Upper lobe of left lung (tissue), 6 donors: ENCODE measurements around the gene PGP. TPM values are rescaled to one million over a fixed set of nuclear protein-coding genes. Genes with fewer than 3 reads are reported as not detected.

Experiments used
- ATAC-seq, 2 donors: fragments of 200-7000 bp; cut with Tn5 transposase; one replicate each; pipeline ENCODE4 v1.9.1; 2022; ENCODE audit warnings: mild to moderate bottlenecking in 2 of 2, moderate library complexity in 2 of 2; ENCODE audit not compliant: low FRiP score in 2 of 2
- DNase-seq, 2 donors: peaks; one replicate each; pipeline ENCODE4 v3.0.0-alpha.2; 2019 to 2020
- H3K27ac ChIP-seq, 4 donors: fragments of 200-600 bp; sonication (generic); one replicate each; pipeline ENCODE4 v1.5.1; 2016 to 2019
- H3K27me3 ChIP-seq, 4 donors: fragments of 200-600 bp; sonication (generic); one replicate each; pipeline ENCODE4 v1.5.1; 2017 to 2019
- H3K36me3 ChIP-seq, 4 donors: fragments of 200-600 bp; sonication (generic); one replicate each; pipeline ENCODE4 v1.5.1; 2016 to 2019
- H3K4me1 ChIP-seq, 4 donors: fragments of 200-600 bp; sonication (generic); one replicate each; pipeline ENCODE4 v1.5.1; 2018 to 2019
- H3K4me3 ChIP-seq, 4 donors: fragments of 200-600 bp; sonication (generic); one replicate each; pipeline ENCODE4 v1.5.1; 2017 to 2019; ENCODE audit warnings: mild to moderate bottlenecking in 2 of 4, moderate library complexity in 1 of 4
- H3K9me3 ChIP-seq, 4 donors: fragments of 200-600 bp; sonication (generic); one replicate each; pipeline ENCODE4 v1.5.1; 2018 to 2019
- EP300 ChIP-seq, 4 donors: sonication (generic); formaldehyde crosslinking; IDR thresholded peaks; one replicate each; pipeline ENCODE4 v1.5.1; 2017; ENCODE audit warnings: antibody characterized with exemption in 4 of 4, control low read depth in 2 of 4
- POLR2A ChIP-seq, 4 donors: fragments of 450-650 bp; IDR thresholded peaks; one replicate each; pipeline ENCODE4 v1.5.1; 2016 to 2017; ENCODE audit warnings: antibody characterized with exemption in 4 of 4, mild to moderate bottlenecking in 2 of 4
- POLR2AphosphoS5 ChIP-seq, 2 donors: sonication (generic); formaldehyde crosslinking; IDR thresholded peaks; one replicate each; pipeline ENCODE4 v1.5.1; 2017; ENCODE audit warnings: antibody characterized with exemption in 2 of 2
- WGBS, 2 donors: methylation state at CpG; one replicate each; pipeline ENCODE4 v1.1.5; 2017 to 2018; 5-methylcytosine and 5-hydroxymethylcytosine counted together
- total RNA-seq, 6 donors: library from RNA; depleted of rRNA in 4 of 6; stranded (reverse); fragments of >200 nt in 4 of 6; gene quantifications; one replicate each; pipeline versions ENCODE4 v1.1.0 to v1.2.1, GENCODE V29; 2016 to 2021
- TF ChIP-seq, protein P1 (sequence below), 6 experiments: fragments of 450-650 bp in 4 of 6; fragments of 200-600 bp in 2 of 6; sonication (generic) in 2 of 6; IDR thresholded peaks; one replicate each; pipeline ENCODE4 v1.5.1; 2016 to 2019; ENCODE audit warnings: antibody characterized with exemption in 6 of 6
- donor health status: DM: no; HTN: no; CAD: no; lungs with moderate emphysema.
- donor health status: DM: no; HTN: yes; CAD: no; lungs with severe emphysema.

PGP gene
- total RNA-seq, 6 donors from 2014 or later: 18.6 to 32.5 (median 21.7) TPM

DNA sequence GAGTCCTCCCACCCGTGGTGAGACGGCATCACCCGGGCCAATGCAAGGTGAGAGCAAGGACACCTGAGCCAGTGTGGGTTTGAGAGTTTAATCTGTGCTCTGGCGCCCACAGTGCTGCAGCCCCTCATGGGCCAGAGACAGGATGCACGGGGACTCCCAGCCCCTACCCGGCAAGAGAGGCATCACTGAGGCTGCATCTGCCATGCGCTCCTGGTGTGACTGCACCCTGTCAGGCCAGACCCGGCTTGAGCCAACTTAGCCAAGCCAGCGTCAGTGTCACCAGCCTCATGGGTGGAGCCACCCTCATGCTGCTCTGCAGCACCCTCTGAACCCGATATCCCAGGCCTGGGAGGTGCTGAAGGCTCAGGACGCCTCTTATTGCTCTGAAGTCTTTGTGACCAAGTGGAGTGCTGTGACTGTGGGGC lies 2.7 kb downstream of the PGP start:
- no peak for ATAC-seq
- peak overlapping the region; percentile 10 to 87 (median 63) for H3K27ac ChIP-seq
- WGBS, 2 donors: 73 to 76% methylated on average over 3 to 11 of the region's 11 CpGs

DNA sequence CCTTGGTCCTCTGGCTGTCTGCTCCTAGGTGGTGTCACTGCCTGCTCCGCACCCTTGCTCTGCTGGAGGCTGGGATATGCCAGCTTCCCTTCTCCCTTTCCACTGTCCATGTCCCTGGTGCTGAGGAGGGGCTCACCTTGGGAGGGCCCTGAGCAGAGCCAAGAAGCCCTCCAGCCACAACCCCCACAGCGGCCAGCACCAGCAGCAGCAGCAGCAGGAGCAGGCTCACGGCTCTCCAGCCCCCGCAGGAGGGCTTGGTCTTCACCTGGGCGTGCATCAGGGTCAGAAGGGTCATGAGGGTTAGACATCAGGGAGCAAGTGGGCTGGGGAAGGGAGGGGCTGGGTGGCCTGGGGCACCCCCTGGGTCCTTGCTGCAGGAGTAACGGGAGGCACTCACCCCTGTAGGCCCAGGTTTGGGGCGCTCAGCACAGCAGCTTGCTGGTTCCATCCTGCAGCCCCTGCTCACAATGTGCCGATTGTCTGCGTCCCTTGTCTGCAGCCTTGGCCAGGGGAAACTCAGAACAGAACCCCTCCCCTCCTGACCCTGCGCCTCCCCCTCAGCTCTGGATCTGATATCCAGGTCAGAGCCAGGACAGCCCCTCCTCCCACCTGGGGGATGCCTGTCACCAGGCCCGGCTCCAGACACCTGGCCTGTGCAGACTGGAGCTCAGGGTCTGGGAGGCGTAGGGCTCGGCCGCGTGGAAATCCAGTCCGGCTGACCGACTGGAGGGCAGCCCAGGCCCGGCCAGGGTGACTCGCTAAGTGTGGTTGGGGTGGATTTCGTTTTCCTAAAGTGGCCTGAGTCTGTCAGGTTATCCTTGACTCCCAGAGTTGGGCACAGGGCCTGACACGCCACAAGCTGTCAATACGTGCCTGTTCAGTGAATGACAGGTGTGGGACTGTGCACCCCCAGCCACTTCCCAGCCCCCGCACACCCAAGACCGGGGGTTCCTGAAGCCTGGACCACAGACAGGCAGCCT lies 4.0 kb downstream of the PGP start, which contains the start of gene BRICD5:
Gene BRICD5, minus strand, starts transcription at position 478 of the 980 bp plus-strand sequence. Its CDS starts 30 bp downstream, at position 448.
- WGBS, 2 donors: 73 to 84% methylated on average over 6 to 16 of the region's 24 CpGs
- TF ChIP-seq POLR2A (IDR thresholded peaks at IDR 0.05) (no peak), POLR2AphosphoS5 (IDR thresholded peaks at IDR 0.05) (no peak), EP300 (IDR thresholded peaks at IDR 0.05) (no peak)
- TF ChIP-seq, protein P1, sequence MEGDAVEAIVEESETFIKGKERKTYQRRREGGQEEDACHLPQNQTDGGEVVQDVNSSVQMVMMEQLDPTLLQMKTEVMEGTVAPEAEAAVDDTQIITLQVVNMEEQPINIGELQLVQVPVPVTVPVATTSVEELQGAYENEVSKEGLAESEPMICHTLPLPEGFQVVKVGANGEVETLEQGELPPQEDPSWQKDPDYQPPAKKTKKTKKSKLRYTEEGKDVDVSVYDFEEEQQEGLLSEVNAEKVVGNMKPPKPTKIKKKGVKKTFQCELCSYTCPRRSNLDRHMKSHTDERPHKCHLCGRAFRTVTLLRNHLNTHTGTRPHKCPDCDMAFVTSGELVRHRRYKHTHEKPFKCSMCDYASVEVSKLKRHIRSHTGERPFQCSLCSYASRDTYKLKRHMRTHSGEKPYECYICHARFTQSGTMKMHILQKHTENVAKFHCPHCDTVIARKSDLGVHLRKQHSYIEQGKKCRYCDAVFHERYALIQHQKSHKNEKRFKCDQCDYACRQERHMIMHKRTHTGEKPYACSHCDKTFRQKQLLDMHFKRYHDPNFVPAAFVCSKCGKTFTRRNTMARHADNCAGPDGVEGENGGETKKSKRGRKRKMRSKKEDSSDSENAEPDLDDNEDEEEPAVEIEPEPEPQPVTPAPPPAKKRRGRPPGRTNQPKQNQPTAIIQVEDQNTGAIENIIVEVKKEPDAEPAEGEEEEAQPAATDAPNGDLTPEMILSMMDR (IDR thresholded peaks at IDR 0.05): no peak
- H3K27ac ChIP-seq: peak within 1 kb of the TSS; percentile 10 to 87 (median 63)
- ATAC-seq (no peak), DNase-seq (no peak)
- H3K4me3 ChIP-seq: no peak within 1 kb of the TSS
- peaks cover 38 to 49% (median 40%) of the 10 kb centered on the region in 4 donors for H3K4me1 ChIP-seq
- peaks cover 0 to 42% (median 33%) of the 10 kb centered on the region in 4 donors for H3K36me3 ChIP-seq
- H3K9me3 ChIP-seq: no peaks in the 10 kb centered on the region
- H3K27me3 ChIP-seq: no peaks in the 10 kb centered on the region

More for the DNA sequence above, 2.7 kb downstream of the PGP start:
- TF ChIP-seq, protein P1 (IDR thresholded peaks at IDR 0.05): no peak
- TF ChIP-seq POLR2AphosphoS5 (IDR thresholded peaks at IDR 0.05) (no peak), EP300 (IDR thresholded peaks at IDR 0.05) (no peak), POLR2A (IDR thresholded peaks at IDR 0.05) (no peak)
- H3K4me3 ChIP-seq: no peak overlapping the region
- H3K4me1 ChIP-seq: peaks cover 31 to 40% (median 34%) of the 10 kb centered on the region in 4 donors
- no peaks in the 10 kb centered on the region for H3K27me3 ChIP-seq
- DNase-seq: no peak
- H3K36me3 ChIP-seq: peaks cover 0 to 41% (median 29%) of the 10 kb centered on the region in 4 donors
- no peaks in the 10 kb centered on the region for H3K9me3 ChIP-seq

DNA sequence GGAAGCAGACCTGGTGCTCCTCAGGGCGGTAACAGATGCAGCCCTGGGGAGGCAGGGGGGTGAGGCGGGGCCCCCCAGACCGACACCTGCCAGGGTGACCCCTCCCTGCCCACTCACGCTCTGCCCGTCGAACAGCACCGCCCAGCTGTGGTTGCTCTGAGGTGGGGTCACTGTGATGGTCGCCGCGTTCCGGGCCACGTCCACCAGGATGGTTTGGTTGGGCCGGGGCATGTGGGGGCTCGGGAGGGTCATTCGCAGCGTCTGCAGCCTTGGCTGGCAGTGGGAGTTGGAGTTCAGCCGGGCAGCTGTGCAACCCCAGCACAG lies 4.7 kb downstream of the PGP start:
- no peaks in the 10 kb centered on the region for H3K27me3 ChIP-seq
- H3K36me3 ChIP-seq: peaks cover 0 to 42% (median 33%) of the 10 kb centered on the region in 4 donors
- no peaks in the 10 kb centered on the region for H3K9me3 ChIP-seq
- WGBS, 2 donors: no CpG with 5 or more reads among the region's 17 CpGs
- H3K27ac ChIP-seq: no peak overlapping the region
- TF ChIP-seq, protein P1 (IDR thresholded peaks at IDR 0.05): no peak
- TF ChIP-seq EP300 (IDR thresholded peaks at IDR 0.05) (no peak), POLR2AphosphoS5 (IDR thresholded peaks at IDR 0.05) (no peak), POLR2A (IDR thresholded peaks at IDR 0.05) (no peak)
- DNase-seq (peak in 1 of 2 donors; percentile 70), ATAC-seq (no peak)
- H3K4me1 ChIP-seq: peaks cover 34 to 44% (median 36%) of the 10 kb centered on the region in 4 donors
- H3K4me3 ChIP-seq: no peak overlapping the region

GRCh38 chr16:2209258-2210008 lies 5.2 kb downstream of the PGP start:
- no peaks in the 10 kb centered on the region for H3K27me3 ChIP-seq
- WGBS, 2 donors: 84 to 94% methylated on average over 6 to 29 of the region's 29 CpGs
- peaks cover 0 to 42% (median 33%) of the 10 kb centered on the region in 4 donors for H3K36me3 ChIP-seq
- ATAC-seq: no peak
- peak in 1 of 2 donors; percentile 74 for DNase-seq
- H3K9me3 ChIP-seq: no peaks in the 10 kb centered on the region
- H3K4me1 ChIP-seq: peaks cover 40 to 49% (median 40%) of the 10 kb centered on the region in 4 donors
- TF ChIP-seq POLR2AphosphoS5 (IDR thresholded peaks at IDR 0.05) (no peak), POLR2A (IDR thresholded peaks at IDR 0.05) (no peak), EP300 (IDR thresholded peaks at IDR 0.05) (no peak)
- TF ChIP-seq, protein P1 (IDR thresholded peaks at IDR 0.05): no peak
- H3K4me3 ChIP-seq: no peak overlapping the region
- H3K27ac ChIP-seq: no peak overlapping the region
